IMR-90 (cell line): ENCODE results near the gene TMPRSS11A. TPM values are rescaled to one million over a fixed set of nuclear protein-coding genes. Genes with fewer than 3 reads are reported as not detected.

Experiments used
- ATAC-seq: fragments of 200-7000 bp; cut with Tn5 transposase; 2 replicates; pipeline ENCODE4 v1.9.1; 2020; ENCODE audit warnings: low read depth, mild to moderate bottlenecking, moderate library complexity
- BruUV-seq: library from RNA; stranded (reverse); fragments of 400-500 nt; replicated peaks from 2 replicates; lab custom pipeline; 2021; lab: Mats Ljungman, UMichigan
- CTCF ChIA-PET: fragments of 300-600 bp; formaldehyde crosslinking; extraction: SDS; loops from one replicate; lab custom pipeline; 2021; ENCODE audit warnings: antibody characterized with exemption; lab: Yijun Ruan, JAX
- POLR2A ChIA-PET: fragments of 300-600 bp; sonication (Branson Sonifier 250); formaldehyde crosslinking; loops from one replicate; lab custom pipeline; 2022; ENCODE audit warnings: antibody characterized with exemption; ENCODE audit not compliant: unreplicated experiment; lab: Charles Lee
- DNase-seq: peaks from one replicate; pipeline ENCODE4 v3.0.0; 2013
- H2AFZ ChIP-seq: replicated peaks from 2 replicates; pipeline ENCODE3; 2013; ENCODE audit warnings: low read length, mild to moderate bottlenecking; ENCODE audit not compliant: poor library complexity
- H2AK5ac ChIP-seq: 2 replicates; pipeline ENCODE4 v1.6.1; 2013; ENCODE audit warnings: low read depth, low read length, inconsistent platforms
- H2AK9ac ChIP-seq: replicated peaks from 2 replicates; pipeline ENCODE3; 2013; ENCODE audit warnings: mild to moderate bottlenecking, low read depth, low read length, moderate library complexity; ENCODE audit not compliant: poor library complexity
- H2BK120ac ChIP-seq: 2 replicates; pipeline ENCODE4 v1.6.1; 2013; ENCODE audit warnings: low read depth, low read length, inconsistent platforms
- H2BK15ac ChIP-seq: 3 replicates; pipeline ENCODE4 v1.6.1; 2013; ENCODE audit warnings: low read depth, low read length, inconsistent platforms
- H2BK20ac ChIP-seq: 2 replicates; pipeline ENCODE4 v1.6.1; 2013; ENCODE audit warnings: low read depth, mild to moderate bottlenecking, inconsistent platforms, low read length, moderate library complexity
- H2BK5ac ChIP-seq: 2 replicates; pipeline ENCODE4 v1.6.1; 2013; ENCODE audit warnings: mild to moderate bottlenecking, low read depth, low read length, inconsistent platforms; ENCODE audit not compliant: poor library complexity, severe bottlenecking
- H3K14ac ChIP-seq: replicated peaks from 2 replicates; pipeline ENCODE4 v1.6.1; 2013; ENCODE audit warnings: low read depth, low read length, inconsistent platforms
- H3K18ac ChIP-seq: 2 replicates; pipeline ENCODE4 v1.6.1; 2013; ENCODE audit warnings: low read depth, low read length, control low read depth
- H3K23ac ChIP-seq: 2 replicates; pipeline ENCODE4 v1.6.1; 2013; ENCODE audit warnings: low read depth, low read length, inconsistent platforms
- H3K27ac ChIP-seq: 2 replicates; pipeline ENCODE4 v1.5.1; 2013; ENCODE audit warnings: mild to moderate bottlenecking, control low read depth, low read length; ENCODE audit not compliant: insufficient read depth
- H3K27me3 ChIP-seq: 2 replicates; pipeline ENCODE4 v1.6.1; 2013; ENCODE audit warnings: low read length; ENCODE audit not compliant: control insufficient read depth, insufficient read depth
- H3K36me3 ChIP-seq: 2 replicates; pipeline ENCODE4 v1.6.1; 2013; ENCODE audit warnings: low read length, mixed read lengths; ENCODE audit not compliant: control insufficient read depth, insufficient read depth
- H3K4ac ChIP-seq: 2 replicates; pipeline ENCODE4 v1.6.1; 2013; ENCODE audit warnings: low read depth, low read length, inconsistent platforms
- H3K4me1 ChIP-seq: 2 replicates; pipeline ENCODE4 v1.6.1; 2013; ENCODE audit warnings: low read length, mixed read lengths; ENCODE audit not compliant: control insufficient read depth, insufficient read depth
- H3K4me2 ChIP-seq: 2 replicates; pipeline ENCODE4 v1.6.1; 2013; ENCODE audit warnings: low read depth, mild to moderate bottlenecking, control low read depth, low read length, moderate library complexity
- H3K4me3 ChIP-seq: 2 replicates; pipeline ENCODE4 v1.5.1; 2013; ENCODE audit warnings: low read depth, mild to moderate bottlenecking, control low read depth, low read length, moderate library complexity; ENCODE audit not compliant: insufficient read depth
- H3K56ac ChIP-seq: 2 replicates; pipeline ENCODE4 v1.6.1; 2013; ENCODE audit warnings: low read length, inconsistent platforms; ENCODE audit not compliant: insufficient read depth; ENCODE audit errors: extremely low read depth
- H3K79me1 ChIP-seq, 2 experiments: 2 replicates each; pipeline ENCODE4 v1.6.1; 2013; ENCODE audit warnings: low read length in 2 of 2, inconsistent platforms in 1 of 2, low read depth in 1 of 2
- H3K9ac ChIP-seq: 2 replicates; pipeline ENCODE4 v1.6.1; 2013; ENCODE audit warnings: low read depth, low read length, control low read depth
- H3K9me1 ChIP-seq: 2 replicates; pipeline ENCODE4 v1.6.1; 2013; ENCODE audit warnings: low read length, inconsistent platforms; ENCODE audit not compliant: insufficient read depth
- H3K9me3 ChIP-seq: 2 replicates; pipeline ENCODE4 v1.6.1; 2013; ENCODE audit warnings: low read length; ENCODE audit not compliant: control insufficient read depth, insufficient read depth
- H4K20me1 ChIP-seq: 2 replicates; pipeline ENCODE4 v1.6.1; 2013; ENCODE audit warnings: low read length, inconsistent platforms; ENCODE audit not compliant: insufficient read depth
- H4K5ac ChIP-seq: 2 replicates; pipeline ENCODE4 v1.6.1; 2013; ENCODE audit warnings: mild to moderate bottlenecking, low read depth, low read length, control low read depth
- H4K8ac ChIP-seq, 2 experiments: 2 replicates each; pipeline ENCODE4 v1.6.1; 2013; ENCODE audit warnings: low read depth in 2 of 2, low read length in 2 of 2, control low read depth in 1 of 2, inconsistent platforms in 1 of 2
- H4K91ac ChIP-seq: 2 replicates; pipeline ENCODE4 v1.6.1; 2013; ENCODE audit warnings: low read depth, low read length, inconsistent platforms; ENCODE audit not compliant: insufficient read depth
- CEBPB ChIP-seq: IDR thresholded peaks from 2 replicates; pipeline ENCODE4 v1.6.1; 2012; ENCODE audit warnings: low read depth, low read length, improper control_type of control experiment
- CHD1 ChIP-seq: IDR thresholded peaks from 2 replicates; pipeline ENCODE4 v1.6.1; 2012; ENCODE audit warnings: low read depth, low read length, improper control_type of control experiment
- MAFK ChIP-seq: IDR thresholded peaks from 2 replicates; pipeline ENCODE4 v1.6.1; 2012; ENCODE audit warnings: low read depth, low read length, improper control_type of control experiment
- MAZ ChIP-seq: IDR thresholded peaks from 2 replicates; pipeline ENCODE4 v1.6.1; 2012; ENCODE audit warnings: low read depth, mild to moderate bottlenecking, low read length, improper control_type of control experiment, moderate library complexity, borderline replicate concordance
- POLR2A ChIP-seq: IDR thresholded peaks from 2 replicates; pipeline ENCODE4 v1.6.1; 2012; ENCODE audit warnings: mild to moderate bottlenecking, low read depth, low read length
- RAD21 ChIP-seq: IDR thresholded peaks from 2 replicates; pipeline ENCODE4 v1.6.1; 2012; ENCODE audit warnings: low read length, improper control_type of control experiment
- RCOR1 ChIP-seq: IDR thresholded peaks from 2 replicates; pipeline ENCODE4 v1.6.1; 2012; ENCODE audit warnings: mild to moderate bottlenecking, low read length, improper control_type of control experiment; ENCODE audit not compliant: insufficient replicate concordance
- SMC3 ChIP-seq: fragments of 150-350 bp; IDR thresholded peaks from 2 replicates; pipeline ENCODE4 v1.6.1; 2016; ENCODE audit warnings: low read depth, mild to moderate bottlenecking, antibody characterized with exemption, low read length, moderate library complexity
- USF2 ChIP-seq: fragments of 150-350 bp; IDR thresholded peaks from 2 replicates; pipeline ENCODE4 v1.6.1; 2017; ENCODE audit warnings: mild to moderate bottlenecking, antibody characterized with exemption, low read length, low read depth
- WGBS, 2 experiments: methylation state at CpG; one replicate each; pipeline versions ENCODE4 v1.1.5 to v1.1.7; 2013; ENCODE audit warnings: missing lambda C conversion rate in 2 of 2; ENCODE audit not compliant: insufficient read length in 1 of 2; ENCODE audit errors: extremely low coverage in 2 of 2; 5-methylcytosine and 5-hydroxymethylcytosine counted together
- dilution Hi-C: fragments of 300-500 bp; cut with HindIII; formaldehyde crosslinking; loops from one replicate; pipeline ENCODE4 v1.14.3; 2018; ENCODE audit warnings: low sequenced_read_pairs; ENCODE audit not compliant: unreplicated experiment
- in situ Hi-C: fragments of 300-500 bp; cut with MboI; formaldehyde crosslinking; loops from 3 replicates; pipeline ENCODE4 v1.14.3; 2019; ENCODE audit warnings: low sequenced_read_pairs, inconsistent platforms, mixed read lengths
- intact Hi-C: fragments of 100-400 bp; cut with micrococcal nuclease; formaldehyde crosslinking; loops from 2 replicates; pipeline ENCODE4 v1.10.0; 2022
- polyA plus RNA-seq, 3 experiments: library from polyadenylated mRNA; depleted of rRNA; stranded (reverse); fragments of >200 nt; gene quantifications; 2 replicates each; pipeline ENCODE4 v1.2.3, GENCODE V29; 2012; ENCODE audit warnings: low replicate concordance in 1 of 3
- total RNA-seq: library from RNA; depleted of rRNA; stranded (reverse); fragments of >200 nt; gene quantifications from 2 replicates; pipeline ENCODE4 v1.2.3, GENCODE V29; 2012
- TF ChIP-seq, protein P1 (sequence below): fragments of 150-350 bp; IDR thresholded peaks from 2 replicates; pipeline ENCODE4 v1.6.1; 2016; ENCODE audit warnings: low read depth, mild to moderate bottlenecking, low read length, moderate library complexity, borderline replicate concordance

The TMPRSS11A gene
- total and polyA plus RNA-seq, 2 of the 4 experiments (the other 2 are of a cell fraction): not detected

- Histone ChIP-seq H4K5ac (no peak overlapping the region), H3K14ac (no peak overlapping the region), H3K4me1 (no peaks in the 10 kb centered on the region), H3K27ac (no peak overlapping the region), H2BK120ac (no peak overlapping the region), H2AFZ (no peak overlapping the region), H2BK15ac (no peak overlapping the region), H2AK9ac (no peak overlapping the region), H3K79me1 (no peaks in the 10 kb centered on the region), H3K9ac (no peak overlapping the region), H3K23ac (no peak overlapping the region), H3K9me1 (no peaks in the 10 kb centered on the region), H3K27me3 (no peaks in the 10 kb centered on the region), H4K8ac (no peak overlapping the region), H3K9me3 (no peaks in the 10 kb centered on the region), H2AK5ac (no peak overlapping the region), H4K20me1 (no peaks in the 10 kb centered on the region), H2BK20ac (no peak overlapping the region), H3K36me3 (no peaks in the 10 kb centered on the region), H2BK5ac (no peak overlapping the region), H3K4ac (no peak overlapping the region), H3K4me2 (no peak overlapping the region), H3K56ac (no peak overlapping the region), H4K91ac (no peak overlapping the region), H3K4me3 (no peak overlapping the region), H3K18ac (no peak overlapping the region)
- DNase-seq: no peak
- POLR2A ChIA-PET: no interaction called here
- dilution Hi-C loops: no loop called here
- ATAC-seq: no peak
- no CpG with 5 or more reads among the region's 2 CpGs for WGBS, 2 experiments
- intact Hi-C loops: loop anchor here (5.0 kb wide), 1 partner anchor 150 kb away; no protein-coding TSS in a partner anchor
- BruUV-seq: no TSS peak
- in situ Hi-C loops: no loop called here
- TF ChIP-seq CHD1 (no peak), RAD21 (no peak), USF2 (no peak), POLR2A (no peak), MAZ (no peak), MAFK (no peak), SMC3 (no peak), RCOR1 (no peak), CEBPB (no peak)
- TF ChIP-seq, protein P1, sequence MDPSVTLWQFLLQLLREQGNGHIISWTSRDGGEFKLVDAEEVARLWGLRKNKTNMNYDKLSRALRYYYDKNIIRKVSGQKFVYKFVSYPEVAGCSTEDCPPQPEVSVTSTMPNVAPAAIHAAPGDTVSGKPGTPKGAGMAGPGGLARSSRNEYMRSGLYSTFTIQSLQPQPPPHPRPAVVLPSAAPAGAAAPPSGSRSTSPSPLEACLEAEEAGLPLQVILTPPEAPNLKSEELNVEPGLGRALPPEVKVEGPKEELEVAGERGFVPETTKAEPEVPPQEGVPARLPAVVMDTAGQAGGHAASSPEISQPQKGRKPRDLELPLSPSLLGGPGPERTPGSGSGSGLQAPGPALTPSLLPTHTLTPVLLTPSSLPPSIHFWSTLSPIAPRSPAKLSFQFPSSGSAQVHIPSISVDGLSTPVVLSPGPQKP: no peak
- CTCF ChIA-PET: no interaction called here
These were observed 51.2 kb downstream of the TMPRSS11A start for GRCh38 chr4:67912080-67912479.
